T1000 (cell line): ENCODE measurements around the gene DEFB132.

Experiments
- DNase-seq: peaks from one replicate; lab custom pipeline; 2025; ENCODE audit warnings: mixed read lengths; lab: John Stamatoyannopoulos, UW

The DEFB132 gene

DNA sequence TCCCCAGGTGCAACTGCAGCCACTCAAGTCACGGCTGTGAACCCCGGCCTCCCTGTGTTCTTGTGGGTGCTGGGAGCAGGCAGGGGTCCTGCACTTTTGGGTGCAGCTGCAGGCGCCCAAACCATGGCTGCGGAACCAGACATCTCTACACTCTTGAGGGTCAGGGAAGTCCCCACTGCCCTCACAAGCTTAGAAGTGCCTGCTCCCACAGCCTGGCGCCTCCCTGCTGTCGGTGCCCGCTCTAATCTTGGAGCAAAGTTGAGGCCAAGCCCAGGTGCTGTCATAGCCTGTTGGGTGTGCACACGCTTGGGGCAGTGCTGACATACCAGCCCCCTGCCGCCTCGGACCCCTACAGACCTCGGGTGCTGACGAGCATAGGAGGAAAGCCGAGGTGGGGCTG, 6.2 kb downstream of the DEFB132 start:
- no peak for DNase-seq

DNA sequence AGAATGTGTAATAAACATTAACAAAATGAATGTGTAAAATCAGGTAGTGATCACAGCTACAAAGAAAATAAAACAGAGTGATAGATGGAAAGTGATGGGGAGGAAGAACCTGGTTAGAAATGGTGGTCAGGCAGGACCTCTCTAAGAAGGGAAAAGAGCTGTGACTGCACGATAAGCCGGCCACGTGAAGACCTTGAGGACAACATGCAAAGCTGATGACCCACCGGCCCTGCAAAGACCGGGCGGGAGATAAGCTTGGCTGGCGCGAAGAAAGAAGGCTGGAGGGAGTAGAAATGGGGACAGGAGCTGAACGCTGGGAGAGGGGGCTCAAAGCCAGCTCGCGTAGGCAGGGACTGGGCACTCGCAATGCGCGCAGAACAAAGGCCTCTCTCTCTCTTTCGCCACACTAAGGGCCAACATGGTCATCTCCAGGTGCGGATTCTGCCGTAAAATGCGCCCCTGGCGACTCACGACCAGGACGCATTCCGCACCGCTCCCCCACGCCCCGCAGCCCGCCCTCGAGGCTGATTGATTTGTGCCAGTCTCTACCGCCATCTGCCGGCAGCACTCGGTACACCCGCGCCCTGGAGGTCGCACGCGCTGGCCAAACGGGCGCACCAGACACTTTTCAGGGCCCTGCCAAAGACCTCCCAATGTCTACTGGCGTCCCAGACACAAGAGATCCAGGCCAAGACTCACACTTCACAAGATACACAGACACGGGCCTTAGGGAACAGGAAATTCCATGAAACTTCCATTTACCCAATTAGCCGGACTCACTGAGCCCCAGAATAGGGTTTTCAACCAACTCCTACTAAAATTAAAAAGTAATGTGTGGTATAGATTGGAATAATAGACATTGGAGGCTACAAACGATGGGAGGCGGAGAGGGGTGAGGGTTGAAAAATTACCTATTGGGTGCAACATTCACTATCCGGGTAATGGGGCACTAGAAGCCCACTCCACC, 9.4 kb downstream of the DEFB132 start:
- DNase-seq: peak; percentile 24

GRCh38 chr20:270517-270916, 13.0 kb downstream of the DEFB132 start:
- no peak for DNase-seq

GRCh38 chr20:271069-271468, 13.5 kb downstream of the DEFB132 start:
- DNase-seq: no peak

- DNase-seq: no peak
Measured at GRCh38 chr20:271528-271927, 14.0 kb downstream of the DEFB132 start.

DNA sequence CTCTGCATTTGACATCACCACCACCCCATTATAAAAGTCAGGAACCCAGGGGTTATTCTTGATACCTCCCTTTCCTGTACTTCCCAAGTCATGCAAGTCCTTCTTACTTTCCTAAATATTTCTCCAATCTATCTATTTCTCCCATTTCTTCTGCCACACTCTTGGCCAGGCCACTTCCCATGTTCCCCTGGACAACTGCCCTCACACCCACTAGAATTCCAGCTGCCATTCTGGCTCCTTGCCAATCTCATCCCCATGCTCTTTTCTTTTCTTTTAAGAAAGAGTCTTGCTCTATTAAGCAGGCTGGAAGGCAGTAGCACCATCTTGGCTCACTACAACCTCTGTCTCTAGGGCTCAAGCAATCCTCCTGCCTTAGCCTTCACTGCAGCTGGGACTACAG, 15.2 kb downstream of the DEFB132 start:
- no peak for DNase-seq

DNA sequence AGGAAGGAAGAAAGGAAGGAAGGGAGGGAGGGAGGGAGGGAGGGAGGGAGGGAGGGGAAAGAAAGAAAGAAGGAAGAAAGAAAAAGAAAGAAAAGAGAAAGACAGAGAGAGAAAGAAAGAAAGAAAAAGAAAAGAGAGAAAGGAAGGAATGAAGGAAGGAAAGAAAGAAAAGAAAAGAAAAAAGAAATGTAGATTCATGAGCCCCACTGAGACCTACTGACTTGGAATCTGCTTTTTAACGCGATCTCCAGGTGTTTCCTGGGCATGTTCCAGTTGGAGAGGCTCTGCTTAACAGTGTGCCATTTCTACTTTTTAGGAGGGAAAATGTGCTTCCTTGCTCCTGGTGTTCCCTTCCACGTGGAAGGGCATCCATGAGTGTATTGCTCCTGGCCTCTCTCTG, 16.4 kb downstream of the DEFB132 start:
- DNase-seq: no peak

GRCh38 chr20:275791-276190, 18.3 kb downstream of the DEFB132 start:
- no peak for DNase-seq

DNA sequence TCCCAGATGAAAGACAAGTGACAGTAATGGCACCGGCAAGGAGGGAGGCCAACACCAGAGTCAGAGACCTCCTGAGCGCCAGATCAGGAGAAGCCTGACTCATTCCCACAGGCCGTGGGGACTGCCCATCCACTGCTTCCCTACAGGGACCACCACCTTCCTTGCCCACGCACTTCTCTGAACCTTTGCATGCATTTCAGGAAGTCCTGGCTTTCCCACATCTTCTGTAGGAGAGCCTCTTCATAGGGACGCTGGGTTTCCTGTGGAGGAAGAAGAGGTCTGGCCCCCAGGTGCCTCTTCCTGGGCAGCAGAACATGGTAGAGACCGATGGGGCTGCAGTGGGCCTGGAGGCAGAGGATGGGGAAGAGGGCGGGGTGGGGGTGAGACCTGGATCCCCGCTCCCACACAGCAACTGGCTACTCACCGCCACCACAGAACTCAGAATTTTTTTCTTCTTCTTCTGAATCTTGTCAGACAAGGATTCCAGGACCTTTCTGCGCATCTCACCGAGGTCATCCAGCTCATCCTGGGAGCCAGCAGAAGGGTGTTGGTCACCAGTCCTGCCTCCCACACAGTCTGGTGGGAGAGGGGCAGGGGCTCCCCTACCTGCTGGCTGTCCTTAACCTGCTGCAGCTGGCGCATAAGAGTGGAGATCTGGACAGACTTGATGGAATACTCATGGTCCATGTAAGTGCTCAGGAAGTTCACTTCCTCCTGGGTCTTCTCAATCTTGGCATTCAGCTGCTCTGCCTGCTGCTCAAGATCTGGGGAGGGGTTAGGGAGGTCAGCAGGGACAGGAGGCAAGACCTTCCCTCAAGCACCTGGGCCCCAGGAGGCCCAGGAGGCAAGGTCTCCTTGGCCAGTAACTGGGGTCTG, 19.3 kb downstream of the DEFB132 start:
- DNase-seq: no peak

DNA sequence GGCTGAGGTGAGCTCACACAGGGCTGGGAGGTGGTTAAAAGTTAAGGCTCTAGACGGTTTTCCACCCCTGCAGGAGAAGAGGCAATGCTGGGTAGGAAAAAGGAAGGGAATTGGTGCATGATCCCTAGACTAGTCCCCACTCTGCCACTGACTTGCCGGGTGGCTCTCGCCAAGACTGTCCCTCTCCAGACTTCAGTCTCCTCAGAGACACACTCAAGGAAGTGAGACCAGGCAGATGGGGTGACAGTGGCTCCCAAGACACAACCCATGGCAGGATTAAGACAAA, 19.9 kb downstream of the DEFB132 start:
- no peak for DNase-seq

- DNase-seq: no peak
Measured at GRCh38 chr20:278181-278580, 20.7 kb downstream of the DEFB132 start.

GRCh38 chr20:278607-279571, 21.4 kb downstream of the DEFB132 start:
- no peak for DNase-seq

- DNase-seq: no peak
Measured at GRCh38 chr20:284172-284571, 26.6 kb downstream of the DEFB132 start.

DNA sequence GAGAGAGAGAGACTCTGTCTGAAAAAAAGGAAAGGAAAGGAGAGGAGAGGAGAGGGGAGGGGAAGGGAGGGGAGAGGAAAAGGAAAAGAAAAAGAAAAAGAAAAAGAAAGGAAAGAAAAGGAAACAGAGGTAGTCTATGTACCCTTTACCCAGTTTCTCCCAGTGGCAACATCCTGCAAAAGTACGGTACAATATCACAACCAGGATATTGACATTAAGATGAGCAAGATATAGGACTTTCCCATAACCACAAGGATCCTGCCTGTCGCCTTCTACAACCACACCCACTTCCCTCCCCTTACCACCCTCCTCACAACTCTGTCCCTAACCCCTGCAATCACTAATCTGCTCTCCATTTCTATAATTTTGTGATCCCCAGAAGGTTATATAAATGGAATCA, 29.0 kb downstream of the DEFB132 start:
- DNase-seq: no peak

DNA sequence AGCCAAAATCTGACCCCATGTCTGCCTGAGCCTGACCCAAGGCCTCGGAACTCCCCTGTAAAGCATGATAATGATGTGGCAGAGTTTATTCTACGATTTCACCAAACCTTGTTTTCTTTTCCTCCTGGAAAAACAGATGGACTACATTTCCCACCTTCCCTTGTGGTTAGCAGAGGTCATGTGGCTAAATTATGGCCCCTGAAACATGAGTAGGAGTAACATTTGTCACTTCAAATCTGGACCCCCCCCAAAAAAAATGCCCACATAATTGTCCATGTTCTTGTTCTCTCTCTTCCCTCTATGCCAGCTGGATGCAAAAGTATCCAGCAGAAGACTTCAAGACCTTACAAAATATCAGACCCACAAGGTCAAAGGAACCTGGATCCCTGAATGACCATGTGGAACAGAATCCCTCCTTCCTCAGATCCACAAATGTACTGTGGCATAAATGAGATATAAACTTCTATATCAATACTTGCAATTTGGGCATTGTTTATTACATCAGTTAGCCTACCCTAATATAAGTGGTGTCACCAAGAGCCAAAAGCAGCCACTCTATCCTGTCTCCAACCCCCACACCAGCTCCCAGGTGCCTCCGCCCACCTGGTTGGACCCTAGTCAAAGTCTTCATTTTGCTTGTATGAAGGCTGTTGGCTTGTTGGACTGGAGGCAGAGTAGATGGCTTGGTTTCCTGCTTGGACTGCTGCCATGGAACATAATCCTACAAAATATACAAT, 31.6 kb downstream of the DEFB132 start:
- DNase-seq: no peak

- no peak for DNase-seq
Measured at GRCh38 chr20:289693-290083, 32.2 kb downstream of the DEFB132 start.

GRCh38 chr20:290084-290831, 32.7 kb downstream of the DEFB132 start, which contains the start of gene C20orf96:
Gene C20orf96 (minus strand): TSS chr20:290750. CDS start chr20:290610, 140 bp downstream.
- DNase-seq: peak; percentile 31

DNA sequence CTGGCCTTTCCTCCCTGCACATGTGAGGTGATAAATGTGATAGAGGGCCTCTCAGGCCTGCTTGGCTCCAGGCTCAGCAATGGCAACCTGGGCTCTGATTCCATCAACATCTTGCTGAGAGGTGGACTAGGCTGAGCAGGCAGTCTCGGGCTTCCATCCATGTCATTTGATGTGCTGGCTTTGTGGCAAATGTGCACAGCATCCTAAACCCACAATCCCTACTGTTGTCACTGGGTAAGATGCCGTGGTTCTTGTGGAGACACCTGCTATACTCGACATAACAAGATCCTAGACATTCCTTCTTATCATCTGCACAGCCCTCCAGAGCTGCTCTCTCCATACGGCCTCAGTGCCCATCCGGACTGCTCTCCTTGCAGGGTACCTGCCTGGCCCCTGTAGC, 37.1 kb downstream of the DEFB132 start:
- DNase-seq: no peak

- DNase-seq: no peak
Measured at GRCh38 chr20:295804-296203, 38.3 kb downstream of the DEFB132 start.
